NCI-H510A (cell line): ENCODE results near the gene RASGEF1B.
A peak's percentile ranks its signal among the peaks of the same experiment; 100 is the strongest.

ENCODE experiments used
- DNase-seq: peaks from one replicate; lab custom pipeline; 2025; lab: John Stamatoyannopoulos, UW

RASGEF1B gene

DNA sequence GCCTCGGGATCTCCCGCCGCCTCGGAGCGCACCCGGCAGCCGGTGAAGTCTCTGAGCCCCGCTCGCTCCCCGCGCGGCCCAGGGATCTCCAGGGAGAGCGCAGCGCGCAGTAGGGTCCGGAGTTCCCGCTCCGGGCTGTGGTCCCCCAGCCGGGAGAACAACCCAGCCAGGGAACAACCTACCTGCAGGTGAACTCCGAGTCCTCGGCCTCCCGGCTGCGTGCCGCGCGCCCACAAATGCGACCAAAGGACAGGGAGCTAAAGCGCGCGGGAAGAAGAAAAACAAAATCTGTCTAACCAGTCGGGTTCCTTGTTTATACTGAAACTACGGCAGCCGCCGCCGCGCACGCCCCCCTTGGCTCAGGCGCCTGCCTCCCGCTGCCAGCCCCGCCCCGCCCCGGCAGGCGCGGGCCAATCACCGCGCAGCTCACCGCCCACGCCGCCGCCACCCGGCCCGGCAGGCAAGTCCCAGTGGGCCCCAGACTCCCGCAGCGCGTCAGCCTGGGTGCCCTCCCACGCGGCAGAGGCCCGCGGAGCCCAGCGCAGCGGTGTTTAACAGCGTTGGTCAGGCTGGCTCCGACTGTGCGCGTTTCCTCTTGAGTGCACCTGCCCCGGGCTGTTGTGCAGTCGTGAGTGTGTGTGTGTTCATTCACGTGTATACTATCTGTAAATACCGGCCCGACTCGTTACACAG lies at the start of gene RASGEF1B:
TSS of gene RASGEF1B (minus strand) at position 320 of the 693 bp plus-strand sequence. CDS start 12,399 bp downstream, outside the sequence.
- peak; percentile 73 for DNase-seq

- DNase-seq, result no peak
Observed at GRCh38 chr4:81519856-81520255, 48.1 kb upstream of the RASGEF1B start.

DNA sequence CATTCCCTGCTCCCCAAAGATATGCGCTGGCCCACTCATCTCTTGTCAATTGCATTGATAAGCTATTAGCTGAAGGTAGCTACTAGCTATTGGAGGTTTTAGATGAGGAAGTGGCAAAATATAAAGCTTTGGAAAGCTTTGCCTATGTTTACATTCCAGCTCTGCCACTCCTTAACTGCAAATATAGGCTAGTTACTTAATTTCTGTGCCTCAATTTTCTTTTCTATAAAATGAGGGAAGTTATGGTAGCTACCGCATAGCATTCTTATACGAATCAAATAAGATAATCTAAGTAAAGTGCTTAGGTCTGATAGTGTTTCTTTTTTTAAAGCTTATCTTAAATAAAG lies 47.7 kb upstream of the RASGEF1B start:
- no peak for DNase-seq

DNA sequence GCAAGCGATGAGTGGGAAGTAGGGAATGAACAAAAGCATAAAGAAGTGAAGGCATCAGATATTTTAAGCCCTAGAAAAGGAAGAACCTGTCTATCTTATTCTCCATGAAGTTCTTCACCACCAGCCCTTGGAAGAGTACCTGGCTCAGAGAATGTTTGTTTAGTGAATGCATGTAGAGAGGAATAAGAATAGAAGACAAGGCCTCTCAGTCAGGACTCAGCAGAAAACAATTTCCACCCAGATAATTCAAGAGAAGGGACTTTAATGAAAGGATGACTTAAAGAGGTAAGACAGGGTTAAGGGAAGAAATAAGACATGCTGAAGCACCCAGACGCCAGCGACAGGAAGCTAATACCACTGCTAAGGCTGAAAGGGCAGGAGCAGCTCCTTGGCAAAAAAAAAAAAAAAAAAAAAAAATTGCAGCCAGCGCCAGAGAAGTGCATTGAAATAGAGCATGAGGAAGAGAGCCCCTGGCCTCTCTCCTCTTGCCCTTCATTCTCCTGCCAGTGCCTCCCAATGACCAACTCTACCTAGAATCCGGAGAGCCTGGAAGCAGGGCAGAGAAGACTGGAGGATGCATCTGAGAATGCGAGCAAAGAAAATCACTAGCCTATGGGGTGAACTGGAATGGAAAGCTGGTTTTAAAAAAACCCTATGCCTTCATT lies 47.2 kb upstream of the RASGEF1B start:
- no peak for DNase-seq

GRCh38 chr4:81516241-81516640 lies 44.5 kb upstream of the RASGEF1B start:
- DNase-seq, result no peak

GRCh38 chr4:81512757-81513501 lies 41.2 kb upstream of the RASGEF1B start:
- DNase-seq, result no peak

DNA sequence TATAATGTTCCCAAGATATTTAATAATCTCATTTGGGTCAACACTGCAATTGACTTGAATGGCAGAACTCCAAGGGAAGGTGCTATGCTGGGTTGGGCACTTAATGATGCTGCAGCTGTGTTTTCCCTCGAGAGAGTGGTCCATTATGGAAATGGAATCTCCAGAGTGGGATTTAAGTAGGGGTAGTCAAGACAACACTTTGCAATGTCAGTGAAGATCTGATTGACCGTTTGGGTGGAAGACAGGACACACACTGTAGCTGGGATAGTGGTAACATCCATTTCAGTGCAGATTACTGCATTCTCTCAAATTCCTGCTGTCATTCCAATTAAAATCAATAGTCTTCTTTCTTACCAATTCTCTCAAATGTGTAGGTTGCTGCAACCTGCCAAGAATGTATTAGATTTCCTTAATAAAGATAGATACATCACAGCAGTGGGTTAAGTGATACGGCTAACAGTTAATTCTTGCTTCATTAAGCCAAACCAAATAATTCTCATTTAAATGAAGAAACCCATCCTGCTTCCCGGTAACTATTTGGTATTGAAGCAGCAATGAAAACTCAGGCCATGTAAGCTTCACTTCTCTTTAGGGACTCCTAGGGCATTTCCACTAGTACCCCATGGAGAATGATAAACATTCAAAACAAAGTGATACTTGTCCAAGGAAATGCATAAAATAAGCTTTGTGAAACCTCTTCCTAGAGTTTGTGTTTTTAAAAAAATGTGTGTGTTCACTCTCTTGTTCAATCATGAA lies 40.5 kb upstream of the RASGEF1B start:
- no peak for DNase-seq

GRCh38 chr4:81510643-81511178 lies 39.0 kb upstream of the RASGEF1B start:
- no peak for DNase-seq

DNA sequence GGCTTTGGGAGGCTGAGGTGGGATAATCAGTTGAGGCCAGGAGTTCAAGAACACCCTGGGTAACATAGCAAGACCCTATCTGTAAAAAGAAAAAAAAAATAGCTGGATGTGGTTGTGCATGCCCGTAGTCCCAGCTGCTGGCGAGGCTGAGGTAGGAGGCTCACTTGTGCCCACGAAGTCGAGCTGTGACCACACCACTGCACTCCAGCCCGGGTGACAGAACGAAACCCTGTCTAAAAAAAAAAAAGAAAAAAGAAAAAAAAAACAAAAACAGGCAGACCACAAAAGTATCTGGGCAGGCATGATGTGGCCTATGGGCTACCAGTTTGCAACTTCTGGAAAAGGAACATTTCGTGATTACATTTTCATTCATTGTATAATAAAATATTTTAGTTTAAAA lies 38.1 kb upstream of the RASGEF1B start:
- DNase-seq, result no peak

GRCh38 chr4:81509191-81509590 lies 37.5 kb upstream of the RASGEF1B start:
- DNase-seq, result no peak

- no peak for DNase-seq
Observed at GRCh38 chr4:81508411-81509185, 36.9 kb upstream of the RASGEF1B start.

DNA sequence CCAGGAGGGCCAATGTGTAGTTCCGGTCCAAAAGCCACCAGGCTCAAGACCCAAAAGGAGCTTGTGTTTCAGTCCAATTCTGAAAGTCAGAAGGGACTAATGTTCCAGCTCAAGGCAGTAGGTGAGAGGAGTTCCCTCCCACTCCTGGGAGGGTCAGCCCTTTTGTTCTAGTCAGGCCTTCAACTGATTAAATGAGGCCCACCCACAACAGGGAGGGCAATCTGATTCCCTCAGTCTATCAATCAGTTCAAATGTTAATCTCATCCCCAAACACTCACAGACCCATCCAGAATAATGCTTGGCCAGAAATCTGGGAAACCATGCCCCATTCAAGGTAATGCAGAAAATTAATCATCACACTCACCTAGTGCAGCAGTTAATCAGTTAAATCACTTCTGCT lies 35.8 kb upstream of the RASGEF1B start:
- DNase-seq, result no peak

GRCh38 chr4:81506731-81507130 lies 35.0 kb upstream of the RASGEF1B start:
- DNase-seq, result no peak

DNA sequence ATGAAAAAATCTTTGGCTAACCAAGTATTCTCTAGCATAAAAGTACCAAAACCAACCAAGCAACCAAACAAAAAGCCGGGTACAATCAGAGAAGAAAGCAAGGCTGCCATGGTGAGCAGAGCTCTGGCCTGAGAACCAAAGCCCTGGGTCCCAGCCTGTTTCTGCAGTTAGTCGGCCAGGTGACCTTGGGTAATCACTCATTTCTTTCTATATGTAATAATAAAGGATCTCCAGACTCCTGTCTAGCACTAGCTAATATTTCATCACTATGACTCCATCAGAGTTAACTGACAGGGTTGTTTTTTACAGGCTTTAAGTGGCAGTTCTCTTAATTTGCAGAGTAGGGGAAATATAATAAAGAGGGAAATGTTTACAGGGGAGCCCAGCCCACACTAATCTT lies 34.0 kb upstream of the RASGEF1B start:
- no peak for DNase-seq

DNA sequence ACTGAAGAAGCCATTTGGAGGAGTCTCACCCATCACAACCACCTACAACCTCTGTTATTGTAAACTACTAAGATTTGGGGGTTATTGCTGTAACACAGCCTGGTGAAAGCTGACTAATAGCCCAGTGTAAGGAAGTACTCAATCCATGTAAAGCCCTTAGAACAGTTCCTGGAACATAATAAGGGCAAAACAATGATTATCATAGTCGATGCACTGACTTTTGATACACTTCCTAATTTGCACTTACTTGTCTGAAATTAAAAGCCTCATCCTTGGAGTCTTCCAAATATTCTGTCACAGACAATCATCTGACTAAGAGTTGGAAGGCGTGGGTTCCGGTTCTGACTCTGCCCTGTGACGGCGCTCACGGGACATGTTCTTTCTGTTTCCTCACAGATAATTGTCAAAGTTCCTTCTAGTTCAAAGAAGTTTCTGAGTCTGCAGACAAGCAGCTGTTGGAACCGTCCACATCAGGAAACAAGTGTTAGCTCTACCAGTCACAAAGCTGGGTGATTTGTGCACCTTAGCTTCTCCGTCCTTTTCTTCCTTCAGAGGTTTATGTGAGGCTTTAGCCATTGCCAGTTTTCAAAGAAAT lies 33.4 kb upstream of the RASGEF1B start:
- no peak for DNase-seq

GRCh38 chr4:81504112-81505003 lies 32.7 kb upstream of the RASGEF1B start:
- no peak for DNase-seq

DNA sequence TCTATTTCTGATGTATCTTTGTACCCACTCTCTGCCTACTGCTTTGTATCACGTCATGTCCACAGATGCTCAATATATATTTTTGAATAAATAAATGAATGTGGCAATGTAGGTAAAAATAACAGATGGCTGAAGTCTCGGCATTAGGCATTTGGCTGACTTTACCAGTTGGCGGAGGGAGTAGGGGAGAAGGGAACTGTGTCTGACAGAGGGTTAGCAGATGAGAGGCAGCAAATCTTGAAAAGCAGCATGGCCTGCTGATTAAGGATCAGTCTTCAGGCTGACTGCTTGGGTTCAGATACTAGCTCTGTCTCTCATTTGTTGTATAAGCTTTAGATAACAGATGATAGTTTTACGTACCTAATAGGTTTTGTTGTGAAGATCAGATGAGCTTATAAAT lies 31.9 kb upstream of the RASGEF1B start:
- DNase-seq, result no peak

DNA sequence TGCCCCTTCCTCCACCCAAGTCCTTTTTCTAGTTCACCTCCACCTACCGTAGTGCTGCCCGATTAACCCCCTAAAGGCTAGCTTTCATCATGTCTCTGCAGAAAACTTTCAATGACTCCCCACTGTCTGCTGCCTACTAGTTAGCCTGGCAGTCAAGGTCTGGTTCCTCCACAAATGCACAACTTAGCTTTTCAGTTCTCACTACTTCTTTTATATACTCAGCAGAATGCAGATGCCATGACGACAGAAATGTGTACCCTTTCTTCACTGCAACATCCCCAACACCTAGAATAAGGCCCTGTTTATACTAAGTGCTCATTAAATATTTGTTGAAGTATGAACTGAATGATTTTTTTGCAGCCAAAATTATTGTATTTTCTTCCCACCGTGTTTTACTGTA lies 30.9 kb upstream of the RASGEF1B start:
- no peak for DNase-seq

- DNase-seq, result no peak
Observed at GRCh38 chr4:81499840-81500239, 28.1 kb upstream of the RASGEF1B start.

DNA sequence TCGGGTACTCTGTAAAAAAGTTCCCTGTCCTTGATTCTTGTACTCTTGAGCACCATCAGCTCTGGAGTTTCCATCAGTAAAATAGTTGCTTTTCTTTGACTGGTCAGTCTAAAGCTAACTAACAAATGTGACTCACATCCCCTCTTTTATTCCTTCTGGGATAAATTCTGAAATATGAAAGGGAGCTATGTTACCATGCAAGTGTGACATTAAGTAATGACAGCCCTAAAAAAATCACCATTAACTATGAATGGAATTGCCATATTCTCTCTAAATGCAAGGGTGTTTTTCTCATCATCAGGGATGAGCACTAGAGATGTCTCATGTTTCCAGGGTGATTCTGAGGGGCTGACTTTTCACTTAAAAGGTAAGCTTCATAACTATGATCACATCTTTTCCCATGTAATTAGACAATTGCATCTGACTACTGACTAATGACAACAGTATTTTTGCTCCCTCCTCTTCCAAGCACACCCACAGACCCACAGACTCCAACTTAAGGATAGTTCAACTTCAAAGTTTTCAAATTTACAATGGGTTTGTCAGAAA lies 26.9 kb upstream of the RASGEF1B start:
- no peak for DNase-seq
